Spleen (tissue), 7 donors: ENCODE data around the gene BRD2.

Source experiments
- CTCF ChIP-seq, 11 experiments: fragments of 200-600 bp in 7 of 11; fragments of 450-650 bp in 4 of 11; sonication (generic) in 4 of 11; IDR thresholded peaks in 8 of 11; conservative IDR thresholded peaks in 3 of 11; 1 replicate in 7 of 11; 2 replicates in 4 of 11; pipeline versions ENCODE4 v1.4.0 to v1.8.0; 2016 to 2021; ENCODE audit warnings: antibody characterized with exemption in 11 of 11, inconsistent platforms in 4 of 11, mild to moderate bottlenecking in 1 of 11
- POLR2A ChIP-seq, 3 donors: fragments of 450-650 bp; IDR thresholded peaks; one replicate each; pipeline ENCODE4 v1.5.1; 2017; ENCODE audit warnings: antibody characterized with exemption in 3 of 3, mild to moderate bottlenecking in 1 of 3
- POLR2AphosphoS5 ChIP-seq, 3 donors: sonication (generic); formaldehyde crosslinking; IDR thresholded peaks; one replicate each; pipeline ENCODE4 v1.5.1; 2017; ENCODE audit warnings: antibody characterized with exemption in 3 of 3
- donor health status: DM: no; HTN: no; CAD: no; lungs with moderate emphysema.
- donor health status: DM: no; HTN: no; CAD: no.
- donor health status: DM: no; HTN: no; CAD: no.

- TF ChIP-seq POLR2AphosphoS5 (IDR thresholded peaks at IDR 0.05): no peak
- TF ChIP-seq CTCF (IDR thresholded peaks at IDR 0.05 in 8 of 11, conservative IDR thresholded peaks at IDR 0.05 in 3 of 11): no peak
- TF ChIP-seq POLR2A (IDR thresholded peaks at IDR 0.05): no peak
These were observed 51.0 kb downstream of the BRD2 start for GRCh38 chr6:33019372-33019771.
